Measurements from ENCODE around the gene BTAF1.

BTAF1 gene

DNA sequence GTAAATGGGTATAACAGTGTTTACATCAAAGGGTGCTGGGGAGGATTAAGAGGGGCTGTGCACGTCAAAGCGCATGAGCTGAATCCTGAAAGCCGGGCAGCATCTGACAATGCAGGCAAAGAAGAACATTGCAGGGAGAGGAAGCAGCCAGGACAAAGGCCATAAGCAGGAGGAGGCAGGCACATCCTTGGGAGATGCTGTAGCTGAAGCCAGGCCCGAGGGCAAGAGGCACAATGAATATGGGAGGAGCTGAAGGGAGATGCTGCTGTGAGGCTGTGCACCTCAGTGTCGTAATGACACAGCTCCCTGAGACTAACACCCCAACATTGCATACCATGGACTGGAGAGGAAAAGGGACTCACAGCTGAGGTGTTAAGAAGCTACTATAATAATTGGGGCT lies 129.2 kb downstream of the BTAF1 start:
- no peak for DNase-seq (ENCODE audit: low spot score)

DNA sequence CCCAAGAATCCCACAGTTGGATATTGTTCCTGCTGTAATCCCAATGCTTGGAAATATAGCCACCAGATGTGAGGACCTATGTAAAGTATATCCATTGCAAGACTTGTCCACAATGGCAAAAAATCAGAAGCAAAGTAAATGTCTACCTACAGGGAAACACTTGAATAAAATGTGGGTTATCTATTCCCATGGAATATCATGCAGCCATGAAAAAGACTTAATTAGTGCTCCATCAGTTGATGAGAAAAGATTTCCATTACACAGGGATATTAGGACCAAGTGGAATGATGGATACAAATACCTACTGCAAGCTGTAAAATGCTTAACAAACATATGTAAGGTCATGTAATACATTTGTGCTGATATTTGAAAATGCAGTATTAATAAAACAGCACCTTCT lies 131.2 kb downstream of the BTAF1 start:
- no peak for DNase-seq (ENCODE audit: low spot score)

DNA sequence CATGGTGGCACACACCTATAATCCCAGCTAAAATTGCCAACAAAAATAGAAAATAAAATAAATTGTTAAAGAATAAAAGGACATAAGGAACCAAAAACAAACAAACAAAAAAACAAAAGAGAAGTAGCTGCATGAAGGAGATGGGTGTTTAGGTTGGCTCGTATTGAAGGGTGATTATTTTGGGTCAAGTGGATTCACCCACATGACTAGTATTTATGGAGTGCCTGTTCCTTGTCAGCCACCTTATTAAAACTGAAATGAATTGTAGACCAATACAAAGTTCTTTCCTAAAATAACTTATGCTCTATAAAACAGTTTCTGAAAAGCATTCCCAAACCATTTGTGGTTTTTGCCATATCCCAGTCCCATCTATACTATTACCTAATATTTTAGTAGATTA lies 138.7 kb downstream of the BTAF1 start:
- DNase-seq (ENCODE audit: low spot score): no peak

DNA sequence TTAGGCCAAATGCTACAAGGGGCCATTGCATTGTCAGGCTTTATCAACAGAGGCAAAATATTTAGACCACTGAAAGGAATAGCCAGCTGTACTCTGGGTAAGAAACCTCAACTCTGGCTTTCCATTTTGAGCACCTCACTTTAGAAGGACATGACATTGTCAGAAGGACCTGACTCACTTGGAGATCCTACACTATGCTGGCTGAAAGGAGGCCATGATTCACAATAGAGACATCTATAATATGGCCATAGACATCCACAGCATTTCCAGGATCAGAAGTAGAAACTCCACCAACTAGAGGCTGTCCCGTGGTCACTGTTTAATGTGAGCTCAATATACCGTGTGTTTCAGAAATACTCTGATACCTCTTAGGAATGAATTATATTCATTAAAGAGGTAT lies 140.9 kb downstream of the BTAF1 start:
- no peak for DNase-seq (ENCODE audit: low spot score)

DNA sequence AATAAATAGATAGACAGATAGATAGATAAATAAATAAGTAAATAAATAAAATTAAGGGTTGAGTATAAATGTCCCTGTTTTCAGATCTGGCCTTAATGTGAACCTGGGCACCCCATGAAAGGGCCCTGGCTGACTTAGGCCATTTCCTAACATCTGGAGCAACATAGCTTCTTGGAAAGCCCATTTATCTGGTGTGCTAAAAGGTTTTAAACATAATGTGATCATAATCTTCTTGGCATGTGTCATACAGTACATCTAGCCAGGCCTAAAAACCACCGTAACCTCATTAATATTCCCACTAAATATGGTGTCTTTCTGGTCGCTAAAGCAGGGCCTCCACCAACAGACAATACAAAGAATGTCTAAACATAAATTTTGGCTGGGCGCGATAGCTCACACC lies 142.8 kb downstream of the BTAF1 start:
- no peak for DNase-seq (ENCODE audit: low spot score)

DNA sequence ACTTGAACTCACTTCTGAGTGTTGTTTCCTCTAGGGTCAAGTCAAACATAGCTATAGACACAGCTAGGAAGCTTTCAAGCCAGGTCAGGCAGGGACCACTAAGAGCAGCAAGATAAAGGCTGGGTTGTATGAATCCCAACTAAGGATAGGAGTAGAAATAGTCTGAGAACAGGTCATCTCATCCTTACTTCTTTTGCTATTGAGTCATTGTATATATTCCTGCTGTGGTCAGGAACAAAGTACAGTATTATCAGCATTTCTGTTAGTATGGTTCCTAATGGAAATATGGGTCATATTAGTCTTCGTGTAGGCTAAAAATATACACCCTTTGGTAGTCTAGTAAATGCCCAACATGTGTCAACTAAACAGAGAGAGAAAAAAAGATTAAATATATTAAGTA lies 145.3 kb downstream of the BTAF1 start:
- DNase-seq (ENCODE audit: low spot score): no peak

DNA sequence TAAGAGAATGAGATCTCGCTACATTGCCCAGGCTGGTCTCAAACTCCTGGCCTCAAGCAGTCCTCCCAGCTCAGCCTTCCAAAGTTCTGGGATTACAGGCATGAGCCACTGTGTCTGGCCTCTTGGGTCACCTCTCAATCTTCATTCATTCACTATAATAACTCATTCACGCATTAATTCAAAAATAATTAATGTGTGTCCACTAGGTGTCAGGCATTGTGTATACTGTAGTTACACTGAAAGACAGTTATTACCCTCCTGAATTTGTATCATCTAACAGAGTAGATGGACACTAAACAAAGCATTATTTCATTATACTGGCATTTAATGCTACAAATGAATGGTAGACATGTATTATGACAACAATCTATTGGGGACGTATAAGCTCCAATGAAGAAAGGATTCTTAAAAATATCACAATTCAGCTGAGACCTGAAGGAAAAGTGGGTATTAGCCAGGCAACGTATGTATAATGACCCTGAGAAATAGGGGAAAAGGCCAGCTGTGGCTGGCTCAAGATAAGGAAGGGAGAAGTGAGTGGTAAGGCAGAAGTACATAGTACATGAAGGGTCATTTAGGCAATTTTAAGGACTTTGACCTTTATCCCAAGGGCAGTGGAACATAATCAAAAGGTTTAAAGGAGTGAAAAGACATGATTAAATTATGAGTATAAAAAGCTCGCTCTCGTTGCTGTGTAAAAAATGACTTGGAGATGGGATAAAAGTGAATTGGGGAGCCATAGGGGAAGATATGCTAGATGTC lies 150.7 kb downstream of the BTAF1 start:
- DNase-seq (ENCODE audit: low spot score): no peak

DNA sequence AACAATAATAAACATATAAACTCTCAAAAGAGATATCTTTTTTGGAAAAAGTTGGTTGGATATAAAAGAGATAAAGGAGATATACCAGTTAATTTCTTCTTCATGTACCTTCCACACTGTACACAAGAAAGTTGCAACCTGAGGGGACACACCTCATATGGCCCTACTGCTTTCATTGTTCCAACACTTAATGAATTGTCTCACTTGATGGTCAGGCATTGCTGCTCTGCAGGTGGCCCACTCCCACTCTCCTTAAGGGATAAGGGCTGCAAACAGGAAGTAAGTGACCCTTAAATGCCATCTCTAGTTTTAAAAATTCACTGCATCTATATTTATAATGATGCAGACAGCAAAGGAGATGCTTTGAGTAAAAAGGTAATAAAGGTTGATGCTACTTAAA lies 152.3 kb downstream of the BTAF1 start:
- no peak for DNase-seq (ENCODE audit: low spot score)

DNA sequence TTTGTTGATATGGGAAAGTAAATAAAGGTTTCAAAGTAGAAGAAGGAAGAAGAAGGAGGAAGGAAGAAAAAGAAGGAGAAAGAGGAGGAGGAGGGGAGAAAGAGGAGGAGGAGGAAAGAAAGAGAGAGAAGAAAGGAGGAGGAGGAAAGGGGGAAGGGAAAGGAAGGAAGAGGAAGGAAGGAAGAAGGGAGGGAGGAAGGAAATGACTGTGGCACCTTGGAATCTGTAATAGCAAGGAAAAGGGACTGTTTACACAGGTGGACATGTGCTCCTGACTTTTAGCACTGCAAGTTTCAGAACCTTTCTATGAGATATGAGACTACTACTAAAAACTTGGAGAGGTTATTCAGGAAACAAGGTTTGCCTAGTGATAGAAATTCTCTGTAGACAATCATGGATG lies 153.2 kb downstream of the BTAF1 start:
- no peak for DNase-seq (ENCODE audit: low spot score)

DNA sequence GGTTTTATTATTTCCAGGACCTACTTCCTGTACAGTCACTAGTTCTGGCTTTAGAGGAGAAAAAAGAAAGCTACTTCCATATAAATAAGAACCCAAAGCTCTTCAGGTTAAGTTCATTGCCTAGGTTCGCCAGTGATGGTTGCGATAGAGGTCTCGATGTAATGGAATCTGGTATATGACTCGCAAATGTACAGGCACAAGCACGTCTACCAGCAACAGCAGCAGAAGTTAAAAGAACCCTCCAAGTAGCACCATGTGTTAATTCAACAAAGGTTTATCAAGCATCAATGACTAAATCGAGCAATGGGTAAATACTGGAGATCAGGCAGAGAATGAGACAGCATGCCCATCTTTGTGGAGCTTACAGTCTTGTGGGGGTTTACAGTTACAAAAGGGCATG lies 155.4 kb downstream of the BTAF1 start:
- DNase-seq (ENCODE audit: low spot score): no peak

Data from AG20443 (cell line).